IMR-90 (cell line): Measurements from ENCODE around the gene GGN. TPM values are rescaled to one million over a fixed set of nuclear protein-coding genes. Genes with fewer than 3 reads are reported as not detected.

Source experiments
- ATAC-seq: fragments of 200-7000 bp; cut with Tn5 transposase; 2 replicates; pipeline ENCODE4 v1.9.1; 2020; ENCODE audit warnings: low read depth, mild to moderate bottlenecking, moderate library complexity
- BruUV-seq: library from RNA; stranded (reverse); fragments of 400-500 nt; replicated peaks from 2 replicates; lab custom pipeline; 2021; lab: Mats Ljungman, UMichigan
- CTCF ChIA-PET: fragments of 300-600 bp; formaldehyde crosslinking; extraction: SDS; loops from one replicate; lab custom pipeline; 2021; ENCODE audit warnings: antibody characterized with exemption; lab: Yijun Ruan, JAX
- POLR2A ChIA-PET: fragments of 300-600 bp; sonication (Branson Sonifier 250); formaldehyde crosslinking; loops from one replicate; lab custom pipeline; 2022; ENCODE audit warnings: antibody characterized with exemption; ENCODE audit not compliant: unreplicated experiment; lab: Charles Lee
- DNase-seq: peaks from one replicate; pipeline ENCODE4 v3.0.0; 2013
- H2AFZ ChIP-seq: replicated peaks from 2 replicates; pipeline ENCODE3; 2013; ENCODE audit warnings: low read length, mild to moderate bottlenecking; ENCODE audit not compliant: poor library complexity
- H2AK5ac ChIP-seq: 2 replicates; pipeline ENCODE4 v1.6.1; 2013; ENCODE audit warnings: low read depth, low read length, inconsistent platforms
- H2AK9ac ChIP-seq: replicated peaks from 2 replicates; pipeline ENCODE3; 2013; ENCODE audit warnings: mild to moderate bottlenecking, low read depth, low read length, moderate library complexity; ENCODE audit not compliant: poor library complexity
- H2BK120ac ChIP-seq: 2 replicates; pipeline ENCODE4 v1.6.1; 2013; ENCODE audit warnings: low read depth, low read length, inconsistent platforms
- H2BK15ac ChIP-seq: 3 replicates; pipeline ENCODE4 v1.6.1; 2013; ENCODE audit warnings: low read depth, low read length, inconsistent platforms
- H2BK20ac ChIP-seq: 2 replicates; pipeline ENCODE4 v1.6.1; 2013; ENCODE audit warnings: low read depth, mild to moderate bottlenecking, inconsistent platforms, low read length, moderate library complexity
- H2BK5ac ChIP-seq: 2 replicates; pipeline ENCODE4 v1.6.1; 2013; ENCODE audit warnings: mild to moderate bottlenecking, low read depth, low read length, inconsistent platforms; ENCODE audit not compliant: poor library complexity, severe bottlenecking
- H3K14ac ChIP-seq: replicated peaks from 2 replicates; pipeline ENCODE4 v1.6.1; 2013; ENCODE audit warnings: low read depth, low read length, inconsistent platforms
- H3K18ac ChIP-seq: 2 replicates; pipeline ENCODE4 v1.6.1; 2013; ENCODE audit warnings: low read depth, low read length, control low read depth
- H3K23ac ChIP-seq: 2 replicates; pipeline ENCODE4 v1.6.1; 2013; ENCODE audit warnings: low read depth, low read length, inconsistent platforms
- H3K27ac ChIP-seq: 2 replicates; pipeline ENCODE4 v1.5.1; 2013; ENCODE audit warnings: mild to moderate bottlenecking, control low read depth, low read length; ENCODE audit not compliant: insufficient read depth
- H3K27me3 ChIP-seq: 2 replicates; pipeline ENCODE4 v1.6.1; 2013; ENCODE audit warnings: low read length; ENCODE audit not compliant: control insufficient read depth, insufficient read depth
- H3K36me3 ChIP-seq: 2 replicates; pipeline ENCODE4 v1.6.1; 2013; ENCODE audit warnings: low read length, mixed read lengths; ENCODE audit not compliant: control insufficient read depth, insufficient read depth
- H3K4ac ChIP-seq: 2 replicates; pipeline ENCODE4 v1.6.1; 2013; ENCODE audit warnings: low read depth, low read length, inconsistent platforms
- H3K4me1 ChIP-seq: 2 replicates; pipeline ENCODE4 v1.6.1; 2013; ENCODE audit warnings: low read length, mixed read lengths; ENCODE audit not compliant: control insufficient read depth, insufficient read depth
- H3K4me2 ChIP-seq: 2 replicates; pipeline ENCODE4 v1.6.1; 2013; ENCODE audit warnings: low read depth, mild to moderate bottlenecking, control low read depth, low read length, moderate library complexity
- H3K4me3 ChIP-seq: 2 replicates; pipeline ENCODE4 v1.5.1; 2013; ENCODE audit warnings: low read depth, mild to moderate bottlenecking, control low read depth, low read length, moderate library complexity; ENCODE audit not compliant: insufficient read depth
- H3K56ac ChIP-seq: 2 replicates; pipeline ENCODE4 v1.6.1; 2013; ENCODE audit warnings: low read length, inconsistent platforms; ENCODE audit not compliant: insufficient read depth; ENCODE audit errors: extremely low read depth
- H3K79me1 ChIP-seq, 2 experiments: 2 replicates each; pipeline ENCODE4 v1.6.1; 2013; ENCODE audit warnings: low read length in 2 of 2, inconsistent platforms in 1 of 2, low read depth in 1 of 2
- H3K9ac ChIP-seq: 2 replicates; pipeline ENCODE4 v1.6.1; 2013; ENCODE audit warnings: low read depth, low read length, control low read depth
- H3K9me1 ChIP-seq: 2 replicates; pipeline ENCODE4 v1.6.1; 2013; ENCODE audit warnings: low read length, inconsistent platforms; ENCODE audit not compliant: insufficient read depth
- H3K9me3 ChIP-seq: 2 replicates; pipeline ENCODE4 v1.6.1; 2013; ENCODE audit warnings: low read length; ENCODE audit not compliant: control insufficient read depth, insufficient read depth
- H4K20me1 ChIP-seq: 2 replicates; pipeline ENCODE4 v1.6.1; 2013; ENCODE audit warnings: low read length, inconsistent platforms; ENCODE audit not compliant: insufficient read depth
- H4K5ac ChIP-seq: 2 replicates; pipeline ENCODE4 v1.6.1; 2013; ENCODE audit warnings: mild to moderate bottlenecking, low read depth, low read length, control low read depth
- H4K8ac ChIP-seq, 2 experiments: 2 replicates each; pipeline ENCODE4 v1.6.1; 2013; ENCODE audit warnings: low read depth in 2 of 2, low read length in 2 of 2, control low read depth in 1 of 2, inconsistent platforms in 1 of 2
- H4K91ac ChIP-seq: 2 replicates; pipeline ENCODE4 v1.6.1; 2013; ENCODE audit warnings: low read depth, low read length, inconsistent platforms; ENCODE audit not compliant: insufficient read depth
- BHLHE40 ChIP-seq: fragments of 150-350 bp; IDR thresholded peaks from 2 replicates; pipeline ENCODE4 v1.6.1; 2016; ENCODE audit warnings: mild to moderate bottlenecking, low read depth, low read length
- CEBPB ChIP-seq: IDR thresholded peaks from 2 replicates; pipeline ENCODE4 v1.6.1; 2012; ENCODE audit warnings: low read depth, low read length, improper control_type of control experiment
- CHD1 ChIP-seq: IDR thresholded peaks from 2 replicates; pipeline ENCODE4 v1.6.1; 2012; ENCODE audit warnings: low read depth, low read length, improper control_type of control experiment
- ELK1 ChIP-seq: fragments of 150-350 bp; IDR thresholded peaks from 2 replicates; pipeline ENCODE4 v1.6.1; 2016; ENCODE audit warnings: low read depth, mild to moderate bottlenecking, low read length, moderate library complexity, borderline replicate concordance
- FOS ChIP-seq: fragments of 150-350 bp; IDR thresholded peaks from 2 replicates; pipeline ENCODE4 v1.6.1; 2016; ENCODE audit warnings: low read depth, low read length
- MAFK ChIP-seq: IDR thresholded peaks from 2 replicates; pipeline ENCODE4 v1.6.1; 2012; ENCODE audit warnings: low read depth, low read length, improper control_type of control experiment
- MAZ ChIP-seq: IDR thresholded peaks from 2 replicates; pipeline ENCODE4 v1.6.1; 2012; ENCODE audit warnings: low read depth, mild to moderate bottlenecking, low read length, improper control_type of control experiment, moderate library complexity, borderline replicate concordance
- MXI1 ChIP-seq: IDR thresholded peaks from 2 replicates; pipeline ENCODE4 v1.6.1; 2012; ENCODE audit warnings: low read depth, mild to moderate bottlenecking, low read length, moderate library complexity, borderline replicate concordance
- NFE2L2 ChIP-seq: fragments of 150-350 bp; IDR thresholded peaks from 2 replicates; pipeline ENCODE4 v1.6.1; 2016; ENCODE audit warnings: low read depth, mild to moderate bottlenecking, low read length
- POLR2A ChIP-seq: IDR thresholded peaks from 2 replicates; pipeline ENCODE4 v1.6.1; 2012; ENCODE audit warnings: mild to moderate bottlenecking, low read depth, low read length
- RAD21 ChIP-seq: IDR thresholded peaks from 2 replicates; pipeline ENCODE4 v1.6.1; 2012; ENCODE audit warnings: low read length, improper control_type of control experiment
- RCOR1 ChIP-seq: IDR thresholded peaks from 2 replicates; pipeline ENCODE4 v1.6.1; 2012; ENCODE audit warnings: mild to moderate bottlenecking, low read length, improper control_type of control experiment; ENCODE audit not compliant: insufficient replicate concordance
- RFX5 ChIP-seq: IDR thresholded peaks from 2 replicates; pipeline ENCODE4 v1.8.0; 2012; ENCODE audit warnings: low read depth, mild to moderate bottlenecking, low read length, moderate library complexity
- SMC3 ChIP-seq: fragments of 150-350 bp; IDR thresholded peaks from 2 replicates; pipeline ENCODE4 v1.6.1; 2016; ENCODE audit warnings: low read depth, mild to moderate bottlenecking, antibody characterized with exemption, low read length, moderate library complexity
- USF2 ChIP-seq: fragments of 150-350 bp; IDR thresholded peaks from 2 replicates; pipeline ENCODE4 v1.6.1; 2017; ENCODE audit warnings: mild to moderate bottlenecking, antibody characterized with exemption, low read length, low read depth
- WGBS, 2 experiments: methylation state at CpG; one replicate each; pipeline versions ENCODE4 v1.1.5 to v1.1.7; 2013; ENCODE audit warnings: missing lambda C conversion rate in 2 of 2; ENCODE audit not compliant: insufficient read length in 1 of 2; ENCODE audit errors: extremely low coverage in 2 of 2; 5-methylcytosine and 5-hydroxymethylcytosine counted together
- dilution Hi-C: fragments of 300-500 bp; cut with HindIII; formaldehyde crosslinking; loops from one replicate; pipeline ENCODE4 v1.14.3; 2018; ENCODE audit warnings: low sequenced_read_pairs; ENCODE audit not compliant: unreplicated experiment
- in situ Hi-C: fragments of 300-500 bp; cut with MboI; formaldehyde crosslinking; loops from 3 replicates; pipeline ENCODE4 v1.14.3; 2019; ENCODE audit warnings: low sequenced_read_pairs, inconsistent platforms, mixed read lengths
- intact Hi-C: fragments of 100-400 bp; cut with micrococcal nuclease; formaldehyde crosslinking; loops from 2 replicates; pipeline ENCODE4 v1.10.0; 2022
- polyA plus RNA-seq, 3 experiments: library from polyadenylated mRNA; depleted of rRNA; stranded (reverse); fragments of >200 nt; gene quantifications; 2 replicates each; pipeline ENCODE4 v1.2.3, GENCODE V29; 2012; ENCODE audit warnings: low replicate concordance in 1 of 3
- total RNA-seq: library from RNA; depleted of rRNA; stranded (reverse); fragments of >200 nt; gene quantifications from 2 replicates; pipeline ENCODE4 v1.2.3, GENCODE V29; 2012
- TF ChIP-seq, protein P1 (sequence below): conservative IDR thresholded peaks from 2 replicates; pipeline ENCODE4 v1.5.1; 2012; ENCODE audit warnings: mild to moderate bottlenecking, low read depth, low read length, improper control_type of control experiment

Gene GGN
- total and polyA plus RNA-seq, 2 of the 4 experiments (the other 2 are of a cell fraction), result under 0.01 to 0.65 TPM

GRCh38 chr19:38399537-38399936 lies 11.7 kb upstream of the GGN start:
- H4K5ac ChIP-seq, result no peak overlapping the region
- no peaks in the 10 kb centered on the region for H3K4me1 ChIP-seq
- no peak overlapping the region for H3K4me2 ChIP-seq
- no peak overlapping the region for H3K9ac ChIP-seq
- no peak overlapping the region for H2BK15ac ChIP-seq
- H2AK5ac ChIP-seq, result no peak overlapping the region
- no CpG with 5 or more reads among the region's 1 CpG for WGBS, 2 experiments
- H3K79me1 ChIP-seq, result peaks cover 6 to 12% of the 10 kb centered on the region in 2 experiments; a peak in 3 of 4 replicates
- H3K27me3 ChIP-seq, result no peaks in the 10 kb centered on the region
- no TSS peak for BruUV-seq
- no peak overlapping the region for H2AFZ ChIP-seq
- H3K23ac ChIP-seq, result no peak overlapping the region
- in situ Hi-C loops (no loop called here), dilution Hi-C loops (no loop called here), intact Hi-C loops (no loop called here)
- H4K20me1 ChIP-seq, result no peaks in the 10 kb centered on the region
- H2BK5ac ChIP-seq, result no peak overlapping the region
- DNase-seq (no peak), ATAC-seq (no peak)
- no peak overlapping the region for H3K4me3 ChIP-seq
- ChIA-PET CTCF (interaction anchor here (0.5 to 1.5 kb wide), 2 partner anchors 165 to 531 kb away, joined by 3 to 4 read pairs; partner anchors contain the start of genes MRPS12 and SARS2), POLR2A (no interaction called here)
- H3K18ac ChIP-seq, result no peak overlapping the region
- H3K56ac ChIP-seq, result no peak overlapping the region
- no peak overlapping the region for H3K4ac ChIP-seq
- peaks cover 10% of the 10 kb centered on the region; the same call in 1 of the 2 replicates for H3K36me3 ChIP-seq
- no peak overlapping the region for H2BK20ac ChIP-seq
- H4K8ac ChIP-seq, result no peak overlapping the region
- TF ChIP-seq FOS (no peak), RCOR1 (no peak), BHLHE40 (no peak), ELK1 (no peak), MAZ (no peak), POLR2A (no peak), MXI1 (no peak), USF2 (no peak), NFE2L2 (no peak), MAFK (no peak), RFX5 (no peak), CHD1 (no peak), RAD21 (no peak), CEBPB (no peak), SMC3 (no peak)
- TF ChIP-seq, protein P1, sequence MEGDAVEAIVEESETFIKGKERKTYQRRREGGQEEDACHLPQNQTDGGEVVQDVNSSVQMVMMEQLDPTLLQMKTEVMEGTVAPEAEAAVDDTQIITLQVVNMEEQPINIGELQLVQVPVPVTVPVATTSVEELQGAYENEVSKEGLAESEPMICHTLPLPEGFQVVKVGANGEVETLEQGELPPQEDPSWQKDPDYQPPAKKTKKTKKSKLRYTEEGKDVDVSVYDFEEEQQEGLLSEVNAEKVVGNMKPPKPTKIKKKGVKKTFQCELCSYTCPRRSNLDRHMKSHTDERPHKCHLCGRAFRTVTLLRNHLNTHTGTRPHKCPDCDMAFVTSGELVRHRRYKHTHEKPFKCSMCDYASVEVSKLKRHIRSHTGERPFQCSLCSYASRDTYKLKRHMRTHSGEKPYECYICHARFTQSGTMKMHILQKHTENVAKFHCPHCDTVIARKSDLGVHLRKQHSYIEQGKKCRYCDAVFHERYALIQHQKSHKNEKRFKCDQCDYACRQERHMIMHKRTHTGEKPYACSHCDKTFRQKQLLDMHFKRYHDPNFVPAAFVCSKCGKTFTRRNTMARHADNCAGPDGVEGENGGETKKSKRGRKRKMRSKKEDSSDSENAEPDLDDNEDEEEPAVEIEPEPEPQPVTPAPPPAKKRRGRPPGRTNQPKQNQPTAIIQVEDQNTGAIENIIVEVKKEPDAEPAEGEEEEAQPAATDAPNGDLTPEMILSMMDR, result no peak
- H2BK120ac ChIP-seq, result no peak overlapping the region
- H4K91ac ChIP-seq, result no peak overlapping the region
- no peak overlapping the region for H2AK9ac ChIP-seq
- H3K9me3 ChIP-seq, result no peaks in the 10 kb centered on the region
- H3K14ac ChIP-seq, result no peak overlapping the region
- H3K27ac ChIP-seq, result no peak overlapping the region
- 0 out of 2 replicates have a peak, but pooled peaks cover 3% of the 10 kb centered on the region for H3K9me1 ChIP-seq
